Chondrocyte (in vitro differentiated cells): ENCODE results near the gene CADPS. TPM values are rescaled to one million over a fixed set of nuclear protein-coding genes. Genes with fewer than 3 reads are reported as not detected.

ENCODE experiments used
- DNase-seq: peaks from one replicate; pipeline ENCODE4 v3.0.0; 2021; ENCODE audit warnings: mixed read lengths, low spot score
- H3K27ac Mint-ChIP-seq: one replicate; pipeline ENCODE4 v1.8.0; 2021; ENCODE audit warnings: mild to moderate bottlenecking, moderate library complexity, mixed read lengths; ENCODE audit not compliant: unreplicated experiment
- H3K27me3 Mint-ChIP-seq: 2 replicates; pipeline ENCODE4 v1.8.0; 2021; ENCODE audit warnings: low read depth, mixed read lengths
- H3K36me3 Mint-ChIP-seq: 2 replicates; pipeline ENCODE4 v1.8.0; 2021; ENCODE audit warnings: low read depth, mixed read lengths
- H3K4me1 Mint-ChIP-seq: 2 replicates; pipeline ENCODE4 v1.8.0; 2021; ENCODE audit warnings: low read depth, mild to moderate bottlenecking, mixed read lengths
- H3K4me3 Mint-ChIP-seq: one replicate; pipeline ENCODE4 v1.8.0; 2021; ENCODE audit warnings: mild to moderate bottlenecking, moderate library complexity, mixed read lengths; ENCODE audit not compliant: unreplicated experiment
- H3K9me3 Mint-ChIP-seq: 2 replicates; pipeline ENCODE4 v1.8.0; 2021; ENCODE audit warnings: low read depth, mixed read lengths
- CTCF ChIP-seq: fragments of 200-600 bp; sonication (generic); IDR thresholded peaks from 2 replicates; pipeline ENCODE4 v1.5.0; 2021; ENCODE audit warnings: antibody characterized with exemption, mild to moderate bottlenecking, moderate library complexity
- total RNA-seq: library from RNA; stranded (reverse); gene quantifications from 3 replicates; pipeline ENCODE4 v1.2.1, GENCODE V29; 2021

CADPS gene
- total RNA-seq, 1 donor from 2014 or later: not detected

GRCh38 chr3:62439176-62439813 is 435.9 kb downstream of the CADPS start:
- H3K4me1 Mint-ChIP-seq: no peaks in the 10 kb centered on the region
- H3K4me3 Mint-ChIP-seq: no peak overlapping the region
- H3K36me3 Mint-ChIP-seq: no peaks in the 10 kb centered on the region
- no peaks in the 10 kb centered on the region for H3K9me3 Mint-ChIP-seq
- DNase-seq: no peak
- no peak for TF ChIP-seq CTCF
- no peak overlapping the region for H3K27ac Mint-ChIP-seq
- H3K27me3 Mint-ChIP-seq: peaks cover 51% of the 10 kb centered on the region

- H3K27me3 Mint-ChIP-seq: peaks cover 57% of the 10 kb centered on the region
- DNase-seq: no peak
Observed at GRCh38 chr3:62436785-62437184, 438.4 kb downstream of the CADPS start.

GRCh38 chr3:62433396-62433795 is 441.8 kb downstream of the CADPS start:
- Mint-ChIP-seq H3K27ac (no peak overlapping the region), H3K9me3 (no peaks in the 10 kb centered on the region), H3K4me1 (no peaks in the 10 kb centered on the region), H3K36me3 (no peaks in the 10 kb centered on the region), H3K4me3 (no peak overlapping the region), H3K27me3 (peaks cover 53% of the 10 kb centered on the region)
- no peak for TF ChIP-seq CTCF
- DNase-seq: no peak

More at GRCh38 chr3:62436785-62437184, 438.4 kb downstream of the CADPS start:
- H3K4me1 Mint-ChIP-seq: no peaks in the 10 kb centered on the region
- no peak overlapping the region for H3K4me3 Mint-ChIP-seq
- H3K9me3 Mint-ChIP-seq: no peaks in the 10 kb centered on the region
- TF ChIP-seq CTCF: no peak
- no peak overlapping the region for H3K27ac Mint-ChIP-seq
- no peaks in the 10 kb centered on the region for H3K36me3 Mint-ChIP-seq

GRCh38 chr3:62421207-62421606 is 454.0 kb downstream of the CADPS start:
- TF ChIP-seq CTCF: no peak
- DNase-seq: no peak
- peaks cover 20% of the 10 kb centered on the region for H3K27me3 Mint-ChIP-seq
- H3K4me3 Mint-ChIP-seq: no peak overlapping the region
- no peaks in the 10 kb centered on the region for H3K36me3 Mint-ChIP-seq
- H3K9me3 Mint-ChIP-seq: no peaks in the 10 kb centered on the region
- H3K4me1 Mint-ChIP-seq: no peaks in the 10 kb centered on the region
- no peak overlapping the region for H3K27ac Mint-ChIP-seq

GRCh38 chr3:62416144-62416543 is 459.1 kb downstream of the CADPS start:
- TF ChIP-seq CTCF: no peak
- no peaks in the 10 kb centered on the region for H3K9me3 Mint-ChIP-seq
- H3K4me1 Mint-ChIP-seq: peaks cover 4% of the 10 kb centered on the region

More at GRCh38 chr3:62416144-62416543, 459.1 kb downstream of the CADPS start:
- H3K27me3 Mint-ChIP-seq: peaks cover 22% of the 10 kb centered on the region
- peaks cover 2% of the 10 kb centered on the region for H3K36me3 Mint-ChIP-seq
- H3K4me3 Mint-ChIP-seq: no peak overlapping the region
- no peak overlapping the region for H3K27ac Mint-ChIP-seq
- DNase-seq: no peak
